GM20431 (cell line): ENCODE measurements around the gene TMEM38B.

Source experiments
- in situ Hi-C: fragments of 300-500 bp; cut with MseI, MboI; formaldehyde crosslinking; loops from one replicate; pipeline ENCODE4 v1.15.0; 2020; ENCODE audit warnings: low sequenced_read_pairs; ENCODE audit not compliant: unreplicated experiment

Gene TMEM38B

DNA sequence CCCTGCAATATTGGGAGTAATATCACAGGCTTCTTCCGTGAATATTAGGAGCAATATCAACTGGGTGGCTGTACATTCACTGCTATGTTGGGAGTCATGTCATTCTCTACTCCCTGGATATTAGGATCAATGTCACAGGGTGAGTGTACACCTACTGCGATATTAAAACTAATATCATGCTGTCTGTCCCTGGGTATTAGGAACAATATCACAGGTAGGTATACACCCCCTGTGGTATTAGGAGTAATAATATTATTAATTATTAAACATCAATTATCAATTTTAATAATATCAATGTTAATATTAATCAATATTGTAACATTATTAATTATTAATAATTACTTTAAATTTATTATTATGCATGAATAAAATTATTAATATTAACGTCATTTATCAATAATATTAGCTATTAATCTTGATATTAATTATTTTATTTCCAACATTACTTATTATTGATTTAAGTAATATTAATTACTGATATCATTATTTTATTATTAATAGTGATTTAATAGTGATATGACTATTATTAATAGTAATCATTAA is 121.9 kb downstream of the TMEM38B start:
- in situ Hi-C loops, result no loop called here

DNA sequence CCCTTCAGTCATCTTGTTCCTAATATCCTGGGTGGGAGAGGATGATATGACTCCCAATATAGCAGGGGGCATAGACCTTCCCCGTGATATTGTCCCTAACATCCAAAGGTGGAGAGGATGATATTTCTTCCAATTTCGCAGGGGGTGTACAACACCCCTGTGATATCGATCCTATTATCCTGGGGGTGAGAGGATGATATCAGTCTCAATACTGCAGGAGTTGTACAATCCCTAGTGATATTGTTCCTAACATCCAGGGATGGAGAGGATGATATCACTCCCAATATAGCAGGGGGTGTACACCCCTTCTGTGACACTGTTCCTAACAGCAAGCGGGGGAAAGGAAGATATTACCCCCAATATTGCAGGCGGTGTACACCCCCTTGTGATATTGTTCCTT is 122.6 kb downstream of the TMEM38B start:
- in situ Hi-C loops, result no loop called here

- in situ Hi-C loops, result no loop called here
Observed at GRCh38 chr9:105818903-105819302, 124.6 kb downstream of the TMEM38B start.

- in situ Hi-C loops, result no loop called here
Observed at GRCh38 chr9:105822814-105823213, 128.5 kb downstream of the TMEM38B start.
